AG10803 (cell line): ENCODE measurements around the gene SUPT3H.

Source experiments
- DNase-seq: peaks from one replicate; pipeline ENCODE4 v3.0.0; 2010; ENCODE audit warnings: low read depth
- H3K4me3 ChIP-seq: 2 replicates; pipeline ENCODE4 v1.5.1; 2011; ENCODE audit warnings: mild to moderate bottlenecking, low read length, control low read depth
- TF ChIP-seq, protein P1 (sequence below): conservative IDR thresholded peaks from 2 replicates; pipeline ENCODE4 v1.5.1; 2011; ENCODE audit warnings: mild to moderate bottlenecking, low read length, control low read depth, inconsistent platforms

Gene SUPT3H

DNA sequence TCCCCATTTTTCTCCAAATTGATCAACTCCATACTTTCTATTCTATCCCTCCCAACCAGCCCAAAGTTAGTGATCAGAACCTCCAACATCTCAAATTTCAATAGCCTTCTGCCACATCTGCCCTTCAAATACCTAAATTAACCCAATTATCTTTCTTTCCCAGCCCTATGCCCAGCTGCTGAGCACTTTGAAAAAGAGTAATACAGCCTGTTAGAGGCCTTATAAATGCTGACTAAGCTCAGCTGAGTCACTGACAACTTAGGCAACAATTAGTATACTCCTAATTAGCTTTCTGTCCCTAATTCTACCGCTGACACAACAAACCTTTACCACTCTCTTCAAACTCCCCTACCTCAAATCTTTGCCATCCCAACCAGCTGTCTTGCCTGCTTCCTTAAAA is 26.1 kb downstream of the SUPT3H start:
- TF ChIP-seq, protein P1, sequence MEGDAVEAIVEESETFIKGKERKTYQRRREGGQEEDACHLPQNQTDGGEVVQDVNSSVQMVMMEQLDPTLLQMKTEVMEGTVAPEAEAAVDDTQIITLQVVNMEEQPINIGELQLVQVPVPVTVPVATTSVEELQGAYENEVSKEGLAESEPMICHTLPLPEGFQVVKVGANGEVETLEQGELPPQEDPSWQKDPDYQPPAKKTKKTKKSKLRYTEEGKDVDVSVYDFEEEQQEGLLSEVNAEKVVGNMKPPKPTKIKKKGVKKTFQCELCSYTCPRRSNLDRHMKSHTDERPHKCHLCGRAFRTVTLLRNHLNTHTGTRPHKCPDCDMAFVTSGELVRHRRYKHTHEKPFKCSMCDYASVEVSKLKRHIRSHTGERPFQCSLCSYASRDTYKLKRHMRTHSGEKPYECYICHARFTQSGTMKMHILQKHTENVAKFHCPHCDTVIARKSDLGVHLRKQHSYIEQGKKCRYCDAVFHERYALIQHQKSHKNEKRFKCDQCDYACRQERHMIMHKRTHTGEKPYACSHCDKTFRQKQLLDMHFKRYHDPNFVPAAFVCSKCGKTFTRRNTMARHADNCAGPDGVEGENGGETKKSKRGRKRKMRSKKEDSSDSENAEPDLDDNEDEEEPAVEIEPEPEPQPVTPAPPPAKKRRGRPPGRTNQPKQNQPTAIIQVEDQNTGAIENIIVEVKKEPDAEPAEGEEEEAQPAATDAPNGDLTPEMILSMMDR = no peak
- no peak for DNase-seq
- no peak overlapping the region for H3K4me3 ChIP-seq

GRCh38 chr6:45351076-45351475 is 26.7 kb downstream of the SUPT3H start:
- TF ChIP-seq, protein P1 = no peak
- DNase-seq = no peak
- no peak overlapping the region for H3K4me3 ChIP-seq

GRCh38 chr6:45350186-45350710 is 27.5 kb downstream of the SUPT3H start:
- H3K4me3 ChIP-seq = no peak overlapping the region
- TF ChIP-seq, protein P1 = no peak
- no peak for DNase-seq

GRCh38 chr6:45344900-45345299 is 32.8 kb downstream of the SUPT3H start:
- TF ChIP-seq, protein P1 = no peak
- DNase-seq = no peak
- no peak overlapping the region for H3K4me3 ChIP-seq

DNA sequence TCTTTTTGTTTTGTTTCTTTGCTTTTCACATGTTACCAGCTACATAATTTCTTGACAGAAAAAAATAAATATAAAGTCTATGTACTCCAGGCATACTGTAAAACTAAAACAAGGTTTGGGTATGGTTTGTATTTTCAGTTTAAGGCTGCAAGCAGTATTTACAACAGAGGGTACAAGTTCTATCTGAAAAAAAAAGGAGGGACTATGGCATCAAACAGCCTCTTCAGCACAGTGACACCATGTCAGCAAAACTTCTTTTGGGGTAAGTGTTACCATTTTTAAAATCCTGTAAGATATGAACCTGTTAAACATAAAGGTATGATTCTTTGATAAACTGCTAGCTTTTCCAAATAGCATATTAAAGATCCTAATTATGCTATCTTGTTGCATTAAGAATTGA is 49.2 kb downstream of the SUPT3H start:
- peak overlapping the region; percentile 7; the same call in 1 of the 2 replicates for H3K4me3 ChIP-seq
- TF ChIP-seq, protein P1 = no peak

DNA sequence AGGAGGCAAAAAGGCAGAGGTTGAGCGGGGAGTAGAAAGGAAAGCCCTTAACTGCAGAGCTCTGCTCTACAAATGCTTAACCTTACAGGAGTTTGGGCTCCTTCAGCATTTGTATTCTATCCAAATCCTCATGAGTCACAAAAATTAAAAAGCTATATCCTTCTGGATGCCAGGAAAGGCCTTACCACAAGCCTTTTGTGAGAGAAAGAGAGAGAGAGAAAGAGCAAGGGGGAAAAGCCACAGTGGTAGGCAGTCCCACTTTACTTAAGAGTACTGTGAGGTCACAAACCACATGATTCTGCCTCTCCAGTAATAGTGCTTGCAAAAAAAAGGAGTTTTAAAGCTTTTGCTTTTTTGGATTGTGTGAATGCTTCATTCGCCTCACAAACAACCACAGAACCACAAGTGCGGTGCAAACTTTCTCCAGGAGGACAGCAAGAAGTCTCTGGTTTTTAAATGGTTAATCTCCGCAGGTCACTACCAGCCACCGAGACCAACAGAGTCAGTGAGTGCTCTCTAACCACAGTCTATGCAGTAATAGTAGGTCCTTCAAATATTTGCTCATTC is 49.7 kb downstream of the SUPT3H start, which contains the start of gene RUNX2:
TSS of gene RUNX2 (plus strand) at position 375 of the 567 bp plus-strand sequence. CDS start 397 bp downstream, outside the sequence.
- H3K4me3 ChIP-seq = peak within 1 kb of the TSS; percentile 7; the same call in 1 of the 2 replicates
- TF ChIP-seq, protein P1 = no peak
- peak; percentile 89 for DNase-seq

More for the DNA sequence above, 49.2 kb downstream of the SUPT3H start:
- no peak for DNase-seq
